ENCODE data around the gene SCGN.

Gene SCGN

GRCh38 chr6:25635886-25636317, 16.1 kb upstream of the SCGN start:
- no peak for TF ChIP-seq FOXM1 (IDR thresholded peaks at IDR 0.05; ENCODE audit: borderline replicate concordance, low read depth)
- no peak for TF ChIP-seq TCF12 (IDR thresholded peaks at IDR 0.05; ENCODE audit: low read depth)
- no peak for TF ChIP-seq TEAD4 (IDR thresholded peaks at IDR 0.05)
- no peak for TF ChIP-seq TAF1 (IDR thresholded peaks at IDR 0.05; ENCODE audit: low read depth)
- TF ChIP-seq USF1 (IDR thresholded peaks at IDR 0.05): no peak
- no peak for TF ChIP-seq ZBTB7A (IDR thresholded peaks at IDR 0.05; ENCODE audit: low read depth)
- no peak for TF ChIP-seq RAD21 (IDR thresholded peaks at IDR 0.05; ENCODE audit: low read depth)
- TF ChIP-seq CEBPB (IDR thresholded peaks at IDR 0.05): no peak
- TF ChIP-seq EGR1 (IDR thresholded peaks at IDR 0.05): no peak
- no peak for TF ChIP-seq CREB1 (IDR thresholded peaks at IDR 0.05; ENCODE audit: low read depth)
- TF ChIP-seq REST (IDR thresholded peaks at IDR 0.05; ENCODE audit: low read depth): no peak
- no peak for TF ChIP-seq YY1 (IDR thresholded peaks at IDR 0.05; ENCODE audit: low read depth)
- no peak for TF ChIP-seq NFIC (IDR thresholded peaks at IDR 0.05)
- TF ChIP-seq MAX (IDR thresholded peaks at IDR 0.05): no peak
- no peak for TF ChIP-seq EP300 (IDR thresholded peaks at IDR 0.05; ENCODE audit: borderline replicate concordance)

- TF ChIP-seq REST (IDR thresholded peaks at IDR 0.05; ENCODE audit: low read depth) (no peak), ZBTB7A (IDR thresholded peaks at IDR 0.05; ENCODE audit: low read depth) (no peak), TAF1 (IDR thresholded peaks at IDR 0.05; ENCODE audit: low read depth) (no peak)
Observed at GRCh38 chr6:25637211-25637610, 14.8 kb upstream of the SCGN start.

GRCh38 chr6:25637960-25638434, 14.0 kb upstream of the SCGN start:
- TF ChIP-seq RAD21 (IDR thresholded peaks at IDR 0.05; ENCODE audit: low read depth) (peak; percentile 52), YY1 (IDR thresholded peaks at IDR 0.05; ENCODE audit: low read depth) (peak; percentile 41; the same call in 1 of the 2 replicates), REST (IDR thresholded peaks at IDR 0.05; ENCODE audit: low read depth) (peak; percentile 88), TCF12 (IDR thresholded peaks at IDR 0.05; ENCODE audit: low read depth) (no peak), CEBPB (IDR thresholded peaks at IDR 0.05) (no peak), TEAD4 (IDR thresholded peaks at IDR 0.05) (0 out of 2 replicates have a peak, but pooled peaks have one; percentile 14), FOXM1 (IDR thresholded peaks at IDR 0.05; ENCODE audit: borderline replicate concordance, low read depth) (no peak)

GRCh38 chr6:25639653-25640052, 12.4 kb upstream of the SCGN start:
- TF ChIP-seq MAX (IDR thresholded peaks at IDR 0.05) (no peak), RAD21 (IDR thresholded peaks at IDR 0.05; ENCODE audit: low read depth) (no peak), TAF1 (IDR thresholded peaks at IDR 0.05; ENCODE audit: low read depth) (no peak), REST (IDR thresholded peaks at IDR 0.05; ENCODE audit: low read depth) (no peak)
